Glutamatergic neuron (in vitro differentiated cells): ENCODE data around the gene SAAL1. TPM values are rescaled to one million over a fixed set of nuclear protein-coding genes. Genes with fewer than 3 reads are reported as not detected.

ENCODE experiments used
- DNase-seq: peaks from one replicate; pipeline ENCODE4 v3.0.0; 2022
- H3K27ac Mint-ChIP-seq: one replicate; pipeline ENCODE4 v1.8.0; 2020; ENCODE audit warnings: mild to moderate bottlenecking, mixed read lengths, inconsistent platforms; ENCODE audit not compliant: unreplicated experiment
- H3K27me3 Mint-ChIP-seq: one replicate; pipeline ENCODE4 v1.8.0; 2020; ENCODE audit warnings: mild to moderate bottlenecking, moderate library complexity, mixed read lengths, inconsistent platforms; ENCODE audit not compliant: unreplicated experiment
- H3K36me3 Mint-ChIP-seq: one replicate; pipeline ENCODE4 v1.8.0; 2020; ENCODE audit warnings: mild to moderate bottlenecking, mixed read lengths, inconsistent platforms; ENCODE audit not compliant: unreplicated experiment
- H3K4me1 Mint-ChIP-seq: one replicate; pipeline ENCODE4 v1.8.0; 2020; ENCODE audit warnings: mild to moderate bottlenecking, low read depth, mixed read lengths, inconsistent platforms; ENCODE audit not compliant: unreplicated experiment
- H3K4me3 Mint-ChIP-seq: one replicate; pipeline ENCODE4 v1.8.0; 2020; ENCODE audit warnings: mild to moderate bottlenecking, mixed read lengths, inconsistent platforms; ENCODE audit not compliant: unreplicated experiment
- H3K9me3 Mint-ChIP-seq: one replicate; pipeline ENCODE4 v1.8.0; 2020; ENCODE audit warnings: mild to moderate bottlenecking, moderate library complexity, mixed read lengths, inconsistent platforms; ENCODE audit not compliant: unreplicated experiment
- CTCF ChIP-seq: fragments of 200-600 bp; sonication (generic); IDR thresholded peaks from one replicate; pipeline ENCODE4 v1.5.0; 2021; ENCODE audit not compliant: partially characterized antibody, unreplicated experiment
- total RNA-seq: library from RNA; stranded (reverse); fragmentation: NEBNext Ultra II Directional; extraction: Animal tissue kit (Norgen Biotek cat#: 25700); gene quantifications from one replicate; pipeline ENCODE4 v1.2.1, GENCODE V29; 2021; ENCODE audit not compliant: unreplicated experiment

SAAL1 gene
- total RNA-seq, 1 donor from 2014 or later: 32.4 TPM

- no peaks in the 10 kb centered on the region for H3K36me3 Mint-ChIP-seq
- TF ChIP-seq CTCF: no peak
- no peak for DNase-seq
- H3K27me3 Mint-ChIP-seq: peaks cover 2% of the 10 kb centered on the region
- no peaks in the 10 kb centered on the region for H3K9me3 Mint-ChIP-seq
- H3K4me3 Mint-ChIP-seq: peak overlapping the region; percentile 95
- no peaks in the 10 kb centered on the region for H3K4me1 Mint-ChIP-seq
- H3K27ac Mint-ChIP-seq: peak overlapping the region; percentile 69
Observed at GRCh38 chr11:18105086-18105801, 638 bp downstream of the SAAL1 start.

GRCh38 chr11:18100926-18101656 lies 4.8 kb downstream of the SAAL1 start:
- no peak for DNase-seq
- TF ChIP-seq CTCF: no peak
- no peaks in the 10 kb centered on the region for H3K4me1 Mint-ChIP-seq
- H3K4me3 Mint-ChIP-seq: no peak overlapping the region
- no peaks in the 10 kb centered on the region for H3K36me3 Mint-ChIP-seq
- no peaks in the 10 kb centered on the region for H3K9me3 Mint-ChIP-seq
- peaks cover 1% of the 10 kb centered on the region for H3K27me3 Mint-ChIP-seq
- H3K27ac Mint-ChIP-seq: no peak overlapping the region

GRCh38 chr11:18093959-18094358 lies 11.9 kb downstream of the SAAL1 start:
- no peaks in the 10 kb centered on the region for H3K27me3 Mint-ChIP-seq
- no peaks in the 10 kb centered on the region for H3K36me3 Mint-ChIP-seq
- peaks cover 1% of the 10 kb centered on the region for H3K9me3 Mint-ChIP-seq

GRCh38 chr11:18091731-18092130 lies 14.2 kb downstream of the SAAL1 start:
- no peak for TF ChIP-seq CTCF
- Mint-ChIP-seq H3K27ac (no peak overlapping the region), H3K4me1 (no peaks in the 10 kb centered on the region), H3K9me3 (peaks cover 1% of the 10 kb centered on the region), H3K4me3 (no peak overlapping the region), H3K27me3 (no peaks in the 10 kb centered on the region), H3K36me3 (no peaks in the 10 kb centered on the region)
- DNase-seq: no peak

More at GRCh38 chr11:18093959-18094358, 11.9 kb downstream of the SAAL1 start:
- no peak for DNase-seq
- no peak overlapping the region for H3K27ac Mint-ChIP-seq
- no peak overlapping the region for H3K4me3 Mint-ChIP-seq
- no peaks in the 10 kb centered on the region for H3K4me1 Mint-ChIP-seq
- TF ChIP-seq CTCF: no peak

- Mint-ChIP-seq H3K36me3 (no peaks in the 10 kb centered on the region), H3K4me3 (no peak overlapping the region), H3K4me1 (no peaks in the 10 kb centered on the region), H3K27ac (no peak overlapping the region), H3K9me3 (no peaks in the 10 kb centered on the region), H3K27me3 (no peaks in the 10 kb centered on the region)
- DNase-seq: no peak
- TF ChIP-seq CTCF: no peak
Observed at GRCh38 chr11:18088966-18089365, 16.9 kb downstream of the SAAL1 start.
